Measurements from ENCODE around the gene IGF1R. TPM values are rescaled to one million over a fixed set of nuclear protein-coding genes. Genes with fewer than 3 reads are reported as not detected.

Gene IGF1R
- total and polyA plus RNA-seq, 2 of the 8 experiments (the other 6 are each of a cell fraction or from before 2014, with no cell fraction given) = 32.9 to 109 TPM

- Histone ChIP-seq H4K91ac (replicated peaks; ENCODE audit: insufficient read length, low read length) (no peak overlapping the region), H3K23ac (ENCODE audit: insufficient read length) (no peak overlapping the region), H3K4me3 (ENCODE audit: extremely low read depth in 1 of 4, insufficient read depth in 2 of 4, low read depth in 3 of 4, low read length in 4 of 4) (no peak overlapping the region; a peak in 1 of 8 replicates), H2AFZ (ENCODE audit: low read length) (no peak overlapping the region), H3K79me2 (ENCODE audit: control insufficient read depth in 1 of 2, insufficient read depth in 2 of 2, low read length in 2 of 2) (peaks cover 3 to 97% of the 10 kb centered on the region in 2 experiments; a peak in 3 of 4 replicates), H3K79me1 (ENCODE audit: low read depth, low read length) (peaks cover 4% of the 10 kb centered on the region; the same call in 1 of the 2 replicates), H4K5ac (ENCODE audit: insufficient read length, low read depth, low read length) (no peak overlapping the region), H3K18ac (ENCODE audit: extremely low read depth, low read length) (no peak overlapping the region; the same call in 1 of the 2 replicates), H3K14ac (ENCODE audit: insufficient read length) (no peak overlapping the region), H3K4me2 (ENCODE audit: insufficient read depth in 1 of 2, low read depth in 2 of 2, low read length in 2 of 2) (peak overlapping the region; percentile 5 to 33; a peak in 2 of 4 replicates), H2BK12ac (ENCODE audit: low read depth, low read length) (0 out of 2 replicates have a peak overlapping the region, but pooled peaks have one; percentile 89), H3K27me3 (replicated peaks in 1 of 4; ENCODE audit: control insufficient read depth in 3 of 4, extremely low read depth in 1 of 4, insufficient read depth in 3 of 4, low read length in 3 of 4) (no peaks in the 10 kb centered on the region), H2BK20ac (ENCODE audit: low read length) (no peak overlapping the region), H3K36me3 (ENCODE audit: control insufficient read depth in 2 of 4, insufficient read depth in 4 of 4, low read length in 3 of 4) (no peaks in the 10 kb centered on the region), H2BK5ac (ENCODE audit: low read depth, low read length) (no peak overlapping the region), H3K4ac (replicated peaks; ENCODE audit: insufficient read length, low read depth, low read length) (no peak overlapping the region), H4K8ac (ENCODE audit: extremely low read depth, insufficient read depth, low read length) (no peak overlapping the region), H4K20me1 (replicated peaks in 1 of 2; ENCODE audit: control insufficient read depth in 1 of 2, insufficient read depth in 2 of 2, low read length in 2 of 2) (peaks cover 1 to 10% of the 10 kb centered on the region in 2 experiments), H3K4me1 (replicated peaks in 1 of 4; ENCODE audit: control insufficient read depth in 3 of 4, insufficient read depth in 4 of 4, low read length in 3 of 4) (peaks cover 6 to 35% (median 26%) of the 10 kb centered on the region in 4 experiments), H3K23me2 (ENCODE audit: low read depth, low read length) (no peaks in the 10 kb centered on the region; the same call in 1 of the 2 replicates), H3K9me3 (ENCODE audit: insufficient read depth in 2 of 2, low read depth in 1 of 2, low read length in 1 of 2) (no peaks in the 10 kb centered on the region), H3K9ac (replicated peaks in 1 of 4; ENCODE audit: extremely low read depth in 1 of 4, low read depth in 3 of 4, low read length in 3 of 4) (no peak overlapping the region), H2AK5ac (ENCODE audit: low read depth, low read length) (no peak overlapping the region), H2BK120ac (replicated peaks; ENCODE audit: low read depth, low read length) (no peak overlapping the region), H3K27ac (ENCODE audit: low read depth, low read length) (peak overlapping the region; percentile 17; the same call in 1 of the 2 replicates), H2BK15ac (ENCODE audit: low read length) (no peak overlapping the region), H3K56ac (replicated peaks; ENCODE audit: insufficient read length, low read depth, low read length) (no peak overlapping the region)
- FAIRE-seq (no peak), DNase-seq (ENCODE audit: low read depth in 1 of 2, low spot score in 2 of 2) (no peak)
- ChIA-PET CTCF (ENCODE audit: partially characterized antibody) (interaction anchor here (1.0 to 1.6 kb wide), 3 partner anchors 22 to 92 kb away, joined by 3 to 5 read pairs (median 4); no protein-coding TSS in a partner anchor), POLR2A (ENCODE audit: partially characterized antibody) (interaction anchor here (0.9 to 2.6 kb wide), 3 partner anchors 12 to 37 kb away, joined by 3 to 8 read pairs (median 6); no protein-coding TSS in a partner anchor)
- TF ChIP-seq KDM1A (IDR thresholded peaks at IDR 0.05; ENCODE audit: borderline replicate concordance, low read length) (no peak), POLR2A (IDR thresholded peaks at IDR 0.05; ENCODE audit: control extremely low read depth in 1 of 2, low read depth in 2 of 2, low read length in 2 of 2) (no peak), SIX5 (IDR thresholded peaks at IDR 0.05; ENCODE audit: low read depth, low read length) (no peak), JUND (IDR thresholded peaks at IDR 0.05; ENCODE audit: low read length) (no peak), E2F6 (IDR thresholded peaks at IDR 0.05) (no peak), RNF2 (IDR thresholded peaks at IDR 0.05; ENCODE audit: borderline replicate concordance, low read depth, low read length, missing control alignments, poor library complexity, severe bottlenecking) (no peak), BACH1 (IDR thresholded peaks at IDR 0.05; ENCODE audit: low read length) (no peak), KDM4A (IDR thresholded peaks at IDR 0.05; ENCODE audit: low read depth, low read length, severe bottlenecking) (no peak), ATF2 (IDR thresholded peaks at IDR 0.05; ENCODE audit: low read length) (no peak)
- 78% methylated on average over 3 of the region's 3 CpGs; no CpG with 5 or more reads in 1 of the 2 experiments for WGBS, 2 experiments (ENCODE audit: extremely low coverage in 1 of 2, insufficient coverage in 1 of 2, insufficient read length in 1 of 2, insufficient replicate concordance in 2 of 2, low coverage in 1 of 2, low lambda C conversion rate in 2 of 2, missing lambda C conversion rate in 1 of 2)
These were observed 137.1 kb downstream of the IGF1R start for GRCh38 chr15:98785431-98785806.
